PC-9 (cell line): ENCODE results near the gene EXOC2. TPM values are rescaled to one million over a fixed set of nuclear protein-coding genes. Genes with fewer than 3 reads are reported as not detected.
A peak's percentile ranks its signal among the peaks of the same experiment; 100 is the strongest.

Experiments used
- BruUV-seq: library from RNA; stranded (reverse); fragments of 400-500 nt; replicated peaks from 2 replicates; lab custom pipeline; 2021; lab: Mats Ljungman, UMichigan
- CTCF ChIA-PET: fragments of 300-600 bp; sonication (Branson Sonifier 250); formaldehyde crosslinking; loops from one replicate; lab custom pipeline; 2022; ENCODE audit warnings: antibody characterized with exemption; lab: Charles Lee
- POLR2A ChIA-PET: fragments of 300-600 bp; sonication (Branson Sonifier 250); formaldehyde crosslinking; loops from one replicate; lab custom pipeline; 2022; ENCODE audit warnings: antibody characterized with exemption; ENCODE audit not compliant: unreplicated experiment; lab: Charles Lee
- DNase-seq, 2 experiments: peaks; one replicate each; pipeline versions ENCODE4 v3.0.0 to v3.0.0-alpha.2; 2015 to 2022; ENCODE audit warnings: mixed read lengths in 1 of 2
- H2AFZ ChIP-seq: fragments of 200-600 bp; sonication (generic); 2 replicates; pipeline ENCODE4 v1.8.1; 2017; ENCODE audit warnings: antibody characterized with exemption
- H3F3A ChIP-seq: fragments of 200-600 bp; sonication (generic); 2 replicates; pipeline ENCODE4 v1.8.1; 2017; ENCODE audit warnings: antibody characterized with exemption, mild to moderate bottlenecking, low read depth; ENCODE audit not compliant: insufficient read depth
- H3K27ac ChIP-seq: fragments of 200-600 bp; sonication (generic); 2 replicates; pipeline ENCODE4 v1.6.1; 2016; ENCODE audit warnings: mixed run types
- H3K27me3 ChIP-seq: fragments of 200-600 bp; sonication (generic); 2 replicates; pipeline ENCODE4 v1.6.1; 2016; ENCODE audit warnings: low read depth, mixed run types; ENCODE audit not compliant: insufficient read depth
- H3K36me3 ChIP-seq: fragments of 200-600 bp; sonication (generic); 2 replicates; pipeline ENCODE4 v1.6.1; 2016; ENCODE audit warnings: low read depth, mixed run types
- H3K4me1 ChIP-seq: fragments of 200-600 bp; sonication (generic); replicated peaks from 2 replicates; pipeline ENCODE4 v1.6.1; 2016; ENCODE audit warnings: mixed run types; ENCODE audit not compliant: insufficient read depth
- H3K4me2 ChIP-seq: fragments of 200-600 bp; sonication (generic); 2 replicates; pipeline ENCODE4 v1.6.1; 2017; ENCODE audit warnings: mixed run types
- H3K4me3 ChIP-seq: fragments of 200-600 bp; sonication (generic); 2 replicates; pipeline ENCODE4 v1.6.1; 2016; ENCODE audit warnings: mixed run types
- H3K79me2 ChIP-seq: fragments of 200-600 bp; sonication (generic); 2 replicates; pipeline ENCODE4 v1.6.1; 2017; ENCODE audit warnings: low read depth, mixed run types
- H3K9me2 ChIP-seq: fragments of 200-600 bp; sonication (generic); 2 replicates; pipeline ENCODE4 v1.8.1; 2017; ENCODE audit warnings: mild to moderate bottlenecking; ENCODE audit not compliant: insufficient read depth
- H3K9me3 ChIP-seq: fragments of 200-600 bp; sonication (generic); 2 replicates; pipeline ENCODE4 v1.8.1; 2016; ENCODE audit warnings: low read depth; ENCODE audit not compliant: insufficient read depth
- H4K20me1 ChIP-seq: fragments of 200-600 bp; sonication (generic); 2 replicates; pipeline ENCODE4 v1.8.1; 2017; ENCODE audit not compliant: insufficient read depth
- EZH2 ChIP-seq: fragments of 200-600 bp; sonication (generic); IDR thresholded peaks from 2 replicates; pipeline ENCODE4 v1.8.0; 2017; ENCODE audit warnings: antibody characterized with exemption, low read depth
- intact Hi-C: fragments of 100-400 bp; cut with micrococcal nuclease; formaldehyde crosslinking; loops from one replicate; pipeline ENCODE4 v1.10.0; 2022; ENCODE audit not compliant: unreplicated experiment
- total RNA-seq: library from RNA; stranded (reverse); gene quantifications from 2 replicates; pipeline ENCODE4 v1.2.3, GENCODE V29; 2021
- TF ChIP-seq, protein P1 (sequence below): fragments of 200-600 bp; sonication (generic); conservative IDR thresholded peaks from 2 replicates; pipeline ENCODE4 v1.6.1; 2017; ENCODE audit warnings: mixed run types, antibody characterized with exemption, mild to moderate bottlenecking, moderate library complexity

EXOC2 gene
- total RNA-seq, 1 experiment from 2014 or later = 28.2 TPM

DNA sequence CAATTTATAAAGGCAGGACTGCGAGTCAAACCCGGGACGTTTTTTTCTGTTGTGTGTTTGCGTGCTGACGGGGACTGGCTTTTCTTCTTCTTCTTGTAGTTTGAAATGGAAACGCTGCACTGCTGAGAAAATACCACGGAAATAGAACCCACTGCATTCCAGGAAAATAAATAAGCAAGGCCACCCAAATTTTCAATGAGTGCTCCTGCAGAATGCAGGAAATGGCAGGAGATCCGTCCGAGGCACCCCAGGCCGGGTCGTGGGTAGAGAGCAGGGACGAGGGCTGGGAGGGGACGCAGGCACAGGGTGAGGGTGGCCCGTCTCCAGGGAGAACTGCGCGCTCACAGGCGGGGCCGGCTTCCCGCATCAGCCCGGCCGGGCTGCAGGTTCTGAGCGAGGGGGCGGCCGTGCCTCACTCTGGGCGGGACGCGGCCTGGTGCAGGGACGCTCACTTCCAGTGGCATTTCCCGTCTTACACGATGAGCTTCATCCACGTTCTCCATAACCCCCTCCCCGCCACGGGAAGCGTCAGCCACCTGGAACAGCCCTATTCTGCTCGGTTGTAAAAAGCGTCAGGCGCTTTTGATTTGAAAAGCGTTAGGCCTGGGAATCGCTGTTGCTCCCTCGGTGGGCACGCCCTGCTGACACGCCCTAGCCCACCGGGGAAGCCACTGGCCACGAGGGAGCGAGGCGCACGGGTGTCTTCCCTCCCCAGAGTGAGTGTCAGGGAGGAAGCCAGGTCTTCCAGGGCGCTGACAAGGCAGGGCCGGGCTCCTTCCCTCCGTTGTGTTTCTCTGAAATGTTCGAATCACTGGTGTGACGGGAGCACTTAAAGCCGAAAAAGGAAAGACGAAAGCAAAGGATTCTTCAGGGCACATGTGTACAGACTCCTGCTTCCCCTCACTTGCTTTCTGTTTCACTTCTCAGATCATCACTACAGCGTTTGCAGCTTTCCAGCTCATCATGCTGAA lies 17.9 kb upstream of the EXOC2 start:
- Histone ChIP-seq H3K36me3 (no peaks in the 10 kb centered on the region), H3K9me2 (no peaks in the 10 kb centered on the region), H3K79me2 (no peaks in the 10 kb centered on the region), H3K4me1 (no peaks in the 10 kb centered on the region), H3K4me2 (peak overlapping the region; percentile 40; the same call in 1 of the 2 replicates), H3K27ac (no peak overlapping the region), H2AFZ (no peak overlapping the region), H3F3A (no peaks in the 10 kb centered on the region), H4K20me1 (no peaks in the 10 kb centered on the region), H3K9me3 (no peaks in the 10 kb centered on the region), H3K4me3 (peak overlapping the region; percentile 11; the same call in 1 of the 2 replicates), H3K27me3 (no peaks in the 10 kb centered on the region)
- intact Hi-C loops = no loop called here
- ChIA-PET CTCF (interaction anchor here (0.5 to 1.6 kb wide), 2 partner anchors 11 to 31 kb away, joined by 3 to 6 read pairs; no protein-coding TSS in a partner anchor), POLR2A (interaction anchor here (0.7 kb wide), 1 partner anchor 11 kb away, joined by 9 read pairs; no protein-coding TSS in a partner anchor)
- BruUV-seq = no TSS peak
- TF ChIP-seq, protein P1, sequence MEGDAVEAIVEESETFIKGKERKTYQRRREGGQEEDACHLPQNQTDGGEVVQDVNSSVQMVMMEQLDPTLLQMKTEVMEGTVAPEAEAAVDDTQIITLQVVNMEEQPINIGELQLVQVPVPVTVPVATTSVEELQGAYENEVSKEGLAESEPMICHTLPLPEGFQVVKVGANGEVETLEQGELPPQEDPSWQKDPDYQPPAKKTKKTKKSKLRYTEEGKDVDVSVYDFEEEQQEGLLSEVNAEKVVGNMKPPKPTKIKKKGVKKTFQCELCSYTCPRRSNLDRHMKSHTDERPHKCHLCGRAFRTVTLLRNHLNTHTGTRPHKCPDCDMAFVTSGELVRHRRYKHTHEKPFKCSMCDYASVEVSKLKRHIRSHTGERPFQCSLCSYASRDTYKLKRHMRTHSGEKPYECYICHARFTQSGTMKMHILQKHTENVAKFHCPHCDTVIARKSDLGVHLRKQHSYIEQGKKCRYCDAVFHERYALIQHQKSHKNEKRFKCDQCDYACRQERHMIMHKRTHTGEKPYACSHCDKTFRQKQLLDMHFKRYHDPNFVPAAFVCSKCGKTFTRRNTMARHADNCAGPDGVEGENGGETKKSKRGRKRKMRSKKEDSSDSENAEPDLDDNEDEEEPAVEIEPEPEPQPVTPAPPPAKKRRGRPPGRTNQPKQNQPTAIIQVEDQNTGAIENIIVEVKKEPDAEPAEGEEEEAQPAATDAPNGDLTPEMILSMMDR = no peak
- no peak for TF ChIP-seq EZH2
- DNase-seq = peak in 1 of 2 experiments; percentile 46

- no TSS peak for BruUV-seq
- CTCF ChIA-PET = no interaction called here
- Histone ChIP-seq H3K27me3 (no peaks in the 10 kb centered on the region), H3K4me3 (no peak overlapping the region), H3K9me3 (no peaks in the 10 kb centered on the region), H3K27ac (no peak overlapping the region), H3K9me2 (no peaks in the 10 kb centered on the region), H2AFZ (no peak overlapping the region), H3K79me2 (no peaks in the 10 kb centered on the region), H3K36me3 (no peaks in the 10 kb centered on the region), H3K4me1 (no peaks in the 10 kb centered on the region), H3K4me2 (no peak overlapping the region), H4K20me1 (no peaks in the 10 kb centered on the region), H3F3A (no peaks in the 10 kb centered on the region)
- no peak for DNase-seq
- TF ChIP-seq, protein P1 = no peak
- no peak for TF ChIP-seq EZH2
- intact Hi-C loops = no loop called here
- POLR2A ChIA-PET = no interaction called here
Measured at GRCh38 chr6:709471-710056, 16.6 kb upstream of the EXOC2 start.

GRCh38 chr6:708237-708598 lies 15.3 kb upstream of the EXOC2 start:
- H4K20me1 ChIP-seq = no peaks in the 10 kb centered on the region
- H3K79me2 ChIP-seq = no peaks in the 10 kb centered on the region
- no peaks in the 10 kb centered on the region for H3K9me3 ChIP-seq
- intact Hi-C loops = no loop called here
- H3K4me1 ChIP-seq = no peaks in the 10 kb centered on the region
- H3K4me3 ChIP-seq = no peak overlapping the region
- H3K9me2 ChIP-seq = no peaks in the 10 kb centered on the region
- no peaks in the 10 kb centered on the region for H3F3A ChIP-seq
- no peaks in the 10 kb centered on the region for H3K27me3 ChIP-seq
- no peaks in the 10 kb centered on the region for H3K36me3 ChIP-seq
- TF ChIP-seq EZH2 = no peak
- TF ChIP-seq, protein P1 = no peak
- H3K4me2 ChIP-seq = no peak overlapping the region
- no peak for DNase-seq
- POLR2A ChIA-PET = no interaction called here
- CTCF ChIA-PET = no interaction called here
- no TSS peak for BruUV-seq
- no peak overlapping the region for H2AFZ ChIP-seq
- no peak overlapping the region for H3K27ac ChIP-seq
